HG03558 (cell line): ENCODE results near the gene TBCK.
"Not testable (repeated sequence)": the region's sequence is repeated elsewhere in the genome, so short reads cannot be mapped to it uniquely, and the experiment has no call there.

ENCODE experiments used
- ATAC-seq: cut with Tn5 transposase; IDR thresholded peaks from one replicate; pipeline ENCODE4 v1.9.1; 2021; ENCODE audit warnings: moderate number of reproducible peaks; ENCODE audit not compliant: unreplicated experiment; ENCODE audit errors: extremely low read depth

The TBCK gene

GRCh38 chr4:106323119-106323518, 7.1 kb upstream of the TBCK start:
- ATAC-seq, result no peak

- ATAC-seq, result not testable (repeated sequence)
These were observed 5.8 kb upstream of the TBCK start for GRCh38 chr4:106321814-106322213.

GRCh38 chr4:106321168-106321567, 5.2 kb upstream of the TBCK start:
- ATAC-seq, result not testable (repeated sequence)

- no peak for ATAC-seq
These were observed 4.2 kb upstream of the TBCK start for GRCh38 chr4:106320235-106320634.

GRCh38 chr4:106318511-106318910, 2.5 kb upstream of the TBCK start:
- no peak for ATAC-seq

- ATAC-seq, result no peak
These were observed 1.8 kb upstream of the TBCK start for GRCh38 chr4:106317815-106318214.

- ATAC-seq, result no peak
These were observed 882 bp upstream of the TBCK start for GRCh38 chr4:106316773-106317409.

GRCh38 chr4:106315476-106315967, 487 bp downstream of the TBCK start:
- peak; percentile 9 for ATAC-seq

GRCh38 chr4:106314960-106315359, 1.0 kb downstream of the TBCK start:
- no peak for ATAC-seq

GRCh38 chr4:106312997-106313522, 2.9 kb downstream of the TBCK start:
- no peak for ATAC-seq

- ATAC-seq, result no peak
These were observed 3.6 kb downstream of the TBCK start for GRCh38 chr4:106312377-106312776.

- no peak for ATAC-seq
These were observed 9.4 kb downstream of the TBCK start for GRCh38 chr4:106306561-106306960.

GRCh38 chr4:106305435-106306055, 10.5 kb downstream of the TBCK start:
- no peak for ATAC-seq

- no peak for ATAC-seq
These were observed 11.4 kb downstream of the TBCK start for GRCh38 chr4:106304632-106305031.

- ATAC-seq, result no peak
These were observed 12.3 kb downstream of the TBCK start for GRCh38 chr4:106303548-106304281.

- no peak for ATAC-seq
These were observed 14.0 kb downstream of the TBCK start for GRCh38 chr4:106302062-106302438.

GRCh38 chr4:106301393-106302061, 14.5 kb downstream of the TBCK start:
- no peak for ATAC-seq

GRCh38 chr4:106299977-106300376, 16.0 kb downstream of the TBCK start:
- no peak for ATAC-seq

GRCh38 chr4:106297245-106298035, 18.6 kb downstream of the TBCK start:
- ATAC-seq, result no peak

GRCh38 chr4:106294062-106294461, 21.9 kb downstream of the TBCK start:
- ATAC-seq, result no peak
